Mesenchymal stem cell (in vitro differentiated cells and primary cell): Measurements from ENCODE around the gene ZNF385C.
"Not testable (repeated sequence)": the region's sequence is repeated elsewhere in the genome, so short reads cannot be mapped to it uniquely, and the experiment has no call there.

Source experiments
- DNase-seq: peaks from one replicate; pipeline ENCODE4 v3.0.0-alpha.2; 2013
- H2AFZ ChIP-seq: one replicate; pipeline ENCODE4 v1.6.1; 2013; ENCODE audit warnings: low read depth, mild to moderate bottlenecking, control low read depth, inconsistent platforms, low read length, moderate library complexity
- H2AK5ac ChIP-seq: 2 replicates; pipeline ENCODE4 v1.6.1; 2013; ENCODE audit warnings: low read length, moderate library complexity, mild to moderate bottlenecking, inconsistent platforms; ENCODE audit not compliant: severe bottlenecking
- H2BK120ac ChIP-seq: one replicate; pipeline ENCODE4 v1.6.1; 2013; ENCODE audit warnings: low read depth, mild to moderate bottlenecking, inconsistent platforms, low read length, moderate library complexity
- H2BK12ac ChIP-seq, 2 experiments: one replicate each; pipeline ENCODE4 v1.6.1; 2013; ENCODE audit warnings: inconsistent platforms in 2 of 2, low read length in 2 of 2, mild to moderate bottlenecking in 2 of 2, moderate library complexity in 2 of 2, control low read depth in 1 of 2
- H2BK15ac ChIP-seq: one replicate; pipeline ENCODE4 v1.6.1; 2013; ENCODE audit warnings: mild to moderate bottlenecking, low read depth, inconsistent platforms; ENCODE audit not compliant: poor library complexity, severe bottlenecking
- H2BK5ac ChIP-seq: 2 replicates; pipeline ENCODE4 v1.6.1; 2013; ENCODE audit warnings: low read depth, mild to moderate bottlenecking, low read length, control low read depth, inconsistent platforms; ENCODE audit not compliant: poor library complexity, severe bottlenecking
- H3K14ac ChIP-seq, 2 experiments: one replicate each; pipeline ENCODE4 v1.6.1; 2013; ENCODE audit warnings: inconsistent platforms in 2 of 2, low read length in 2 of 2, control low read depth in 1 of 2, mild to moderate bottlenecking in 1 of 2, moderate library complexity in 1 of 2
- H3K18ac ChIP-seq, 2 experiments: one replicate each; pipeline ENCODE4 v1.6.1; 2013; ENCODE audit warnings: inconsistent platforms in 2 of 2, low read length in 2 of 2, control low read depth in 1 of 2, low read depth in 1 of 2, mild to moderate bottlenecking in 1 of 2
- H3K23ac ChIP-seq, 2 experiments: one replicate each; pipeline ENCODE4 v1.6.1; 2013; ENCODE audit warnings: inconsistent platforms in 2 of 2, low read length in 2 of 2, mild to moderate bottlenecking in 2 of 2, moderate library complexity in 2 of 2, control low read depth in 1 of 2
- H3K27ac ChIP-seq: 2 replicates; pipeline ENCODE4 v1.5.1; 2013; ENCODE audit warnings: mild to moderate bottlenecking, moderate library complexity, low read length, control low read depth, inconsistent platforms; ENCODE audit not compliant: poor library complexity, severe bottlenecking
- H3K27me3 ChIP-seq, 2 experiments: 2 replicates each; pipeline versions ENCODE4 v1.6.1 to v1.7.0; 2013; ENCODE audit warnings: low read length in 2 of 2, mild to moderate bottlenecking in 2 of 2, moderate library complexity in 2 of 2, control low read depth in 1 of 2, inconsistent platforms in 1 of 2; ENCODE audit not compliant: control insufficient read depth in 1 of 2, insufficient read depth in 1 of 2
- H3K36me3 ChIP-seq, 2 experiments: 2 replicates each; pipeline versions ENCODE4 v1.6.1 to v1.7.0; 2013; ENCODE audit warnings: low read length in 2 of 2, control low read depth in 1 of 2, inconsistent platforms in 1 of 2, low read depth in 1 of 2, mild to moderate bottlenecking in 1 of 2; ENCODE audit not compliant: insufficient read depth in 2 of 2, control insufficient read depth in 1 of 2
- H3K4ac ChIP-seq, 2 experiments: one replicate each; pipeline ENCODE4 v1.6.1; 2013; ENCODE audit warnings: inconsistent platforms in 2 of 2, low read length in 2 of 2, mild to moderate bottlenecking in 2 of 2, moderate library complexity in 2 of 2, control low read depth in 1 of 2, low read depth in 1 of 2
- H3K4me1 ChIP-seq: 2 replicates; pipeline ENCODE4 v1.6.1; 2013; ENCODE audit warnings: low read depth, low read length, control low read depth; ENCODE audit not compliant: control insufficient read depth, insufficient read depth
- H3K4me2 ChIP-seq: 2 replicates; pipeline ENCODE4 v1.6.1; 2013; ENCODE audit warnings: low read length, mild to moderate bottlenecking, inconsistent platforms; ENCODE audit not compliant: poor library complexity, severe bottlenecking
- H3K4me3 ChIP-seq, 2 experiments: 2 replicates each; pipeline versions ENCODE4 v1.5.1 to v1.7.0; 2013; ENCODE audit warnings: low read length in 2 of 2, mild to moderate bottlenecking in 2 of 2, control low read depth in 1 of 2, low read depth in 1 of 2; ENCODE audit not compliant: insufficient read depth in 1 of 2
- H3K79me1 ChIP-seq: replicated peaks from 2 replicates; pipeline ENCODE4 v1.6.1; 2013; ENCODE audit warnings: mild to moderate bottlenecking, control low read depth, low read length, inconsistent platforms; ENCODE audit not compliant: poor library complexity, severe bottlenecking
- H3K9ac ChIP-seq: 2 replicates; pipeline ENCODE4 v1.7.0; 2013; ENCODE audit warnings: mild to moderate bottlenecking, low read length, moderate library complexity
- H3K9me3 ChIP-seq: 2 replicates; pipeline ENCODE4 v1.7.0; 2013; ENCODE audit warnings: mild to moderate bottlenecking, low read length; ENCODE audit not compliant: control insufficient read depth
- H4K8ac ChIP-seq: one replicate; pipeline ENCODE4 v1.6.1; 2013; ENCODE audit warnings: inconsistent platforms, mild to moderate bottlenecking, low read length, moderate library complexity
- H4K91ac ChIP-seq: one replicate; pipeline ENCODE4 v1.6.1; 2013; ENCODE audit warnings: mild to moderate bottlenecking, low read length, inconsistent platforms
- WGBS: methylation state at CpG from one replicate; pipeline ENCODE4 v1.1.7; 2013; ENCODE audit warnings: mixed read lengths; 5-methylcytosine and 5-hydroxymethylcytosine counted together

ZNF385C gene

DNA sequence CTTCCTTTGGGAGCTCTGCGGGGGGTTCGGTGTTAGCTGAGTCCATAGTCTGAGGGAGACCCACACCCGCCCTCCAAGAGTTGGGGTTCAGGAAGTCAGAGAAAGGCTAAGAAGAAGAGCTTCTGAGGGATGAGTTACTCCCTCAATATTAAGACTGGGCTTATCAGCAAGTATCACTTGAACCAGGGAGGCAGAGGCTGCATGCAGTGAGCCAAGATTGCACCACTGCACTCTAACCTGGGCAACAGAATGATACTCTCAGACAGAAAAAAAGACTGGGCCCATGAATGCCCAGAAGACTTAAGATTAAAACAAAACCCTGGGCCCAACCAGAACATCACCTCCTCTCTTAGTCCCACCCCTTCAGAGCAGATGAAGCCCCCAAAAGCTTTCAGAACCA lies 72.3 kb downstream of the ZNF385C start:
- H4K8ac ChIP-seq: no peak overlapping the region
- WGBS: 96% methylated on average over 3 of the region's 3 CpGs

DNA sequence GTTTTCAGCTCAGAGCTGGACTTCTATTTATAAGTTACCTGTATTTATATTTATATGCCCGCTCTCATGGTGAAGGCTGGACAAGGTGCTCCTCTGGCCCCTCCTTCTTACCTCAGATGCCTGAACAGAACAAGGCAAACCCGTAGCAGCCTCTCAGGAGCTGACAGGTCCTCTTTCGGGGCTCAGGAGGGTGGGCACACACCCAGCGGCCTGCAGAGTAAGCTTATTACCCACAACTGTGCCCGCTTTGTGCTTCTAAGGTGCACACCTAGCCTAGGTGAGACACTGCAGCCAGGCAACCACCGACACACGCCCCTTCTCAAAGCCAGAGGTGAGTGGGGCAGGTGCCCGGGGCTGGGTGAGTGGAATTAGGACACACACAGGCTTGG lies 73.1 kb downstream of the ZNF385C start:
- no peak overlapping the region for H3K23ac ChIP-seq
- H3K9ac ChIP-seq: peak overlapping the region; percentile 74
- H4K8ac ChIP-seq: peak overlapping the region; percentile 76
- 76% methylated on average over 8 of the region's 8 CpGs for WGBS
- H2BK15ac ChIP-seq: no peak overlapping the region
- H3K18ac ChIP-seq: peak overlapping the region; percentile 23 to 41
- H3K4me2 ChIP-seq: peak overlapping the region; percentile 4
- peak overlapping the region; percentile 70 for H4K91ac ChIP-seq
- peaks cover 8 to 9% of the 10 kb centered on the region in 2 experiments for H3K27me3 ChIP-seq
- no peak overlapping the region for H2BK5ac ChIP-seq
- DNase-seq: no peak
- H2BK120ac ChIP-seq: no peak overlapping the region
- peaks cover 25% of the 10 kb centered on the region for H3K4me1 ChIP-seq
- H3K36me3 ChIP-seq: peaks cover 27 to 29% of the 10 kb centered on the region in 2 experiments
- H3K9me3 ChIP-seq: no peaks in the 10 kb centered on the region
- peak overlapping the region in 1 of 2 experiments; percentile 27 for H3K14ac ChIP-seq
- H2AFZ ChIP-seq: no peak overlapping the region
- H3K4ac ChIP-seq: peak overlapping the region in 1 of 2 experiments; percentile 67
- H2BK12ac ChIP-seq: peak overlapping the region in 1 of 2 experiments; percentile 51
- peak overlapping the region in 1 of 2 experiments; percentile 12 for H3K4me3 ChIP-seq
- H3K27ac ChIP-seq: peak overlapping the region; percentile 70
- H2AK5ac ChIP-seq: peak overlapping the region; percentile 8
- H3K79me1 ChIP-seq: peaks cover 12% of the 10 kb centered on the region

More for the DNA sequence above, 72.3 kb downstream of the ZNF385C start:
- Histone ChIP-seq H3K27ac (peak overlapping the region; percentile 6), H3K14ac (no peak overlapping the region), H2BK15ac (no peak overlapping the region), H3K4me1 (peaks cover 23% of the 10 kb centered on the region), H3K4me3 (no peak overlapping the region), H3K18ac (peak overlapping the region; percentile 25 to 32), H3K27me3 (peaks cover 9 to 15% of the 10 kb centered on the region in 2 experiments), H4K91ac (no peak overlapping the region), H2BK5ac (no peak overlapping the region), H3K79me1 (peaks cover 11% of the 10 kb centered on the region), H3K9me3 (no peaks in the 10 kb centered on the region), H2AFZ (no peak overlapping the region), H3K23ac (no peak overlapping the region), H3K9ac (peak overlapping the region; percentile 74), H2BK12ac (no peak overlapping the region), H3K4ac (no peak overlapping the region), H3K4me2 (no peak overlapping the region), H3K36me3 (peaks cover 27 to 29% of the 10 kb centered on the region in 2 experiments), H2AK5ac (no peak overlapping the region), H2BK120ac (no peak overlapping the region)
- no peak for DNase-seq

DNA sequence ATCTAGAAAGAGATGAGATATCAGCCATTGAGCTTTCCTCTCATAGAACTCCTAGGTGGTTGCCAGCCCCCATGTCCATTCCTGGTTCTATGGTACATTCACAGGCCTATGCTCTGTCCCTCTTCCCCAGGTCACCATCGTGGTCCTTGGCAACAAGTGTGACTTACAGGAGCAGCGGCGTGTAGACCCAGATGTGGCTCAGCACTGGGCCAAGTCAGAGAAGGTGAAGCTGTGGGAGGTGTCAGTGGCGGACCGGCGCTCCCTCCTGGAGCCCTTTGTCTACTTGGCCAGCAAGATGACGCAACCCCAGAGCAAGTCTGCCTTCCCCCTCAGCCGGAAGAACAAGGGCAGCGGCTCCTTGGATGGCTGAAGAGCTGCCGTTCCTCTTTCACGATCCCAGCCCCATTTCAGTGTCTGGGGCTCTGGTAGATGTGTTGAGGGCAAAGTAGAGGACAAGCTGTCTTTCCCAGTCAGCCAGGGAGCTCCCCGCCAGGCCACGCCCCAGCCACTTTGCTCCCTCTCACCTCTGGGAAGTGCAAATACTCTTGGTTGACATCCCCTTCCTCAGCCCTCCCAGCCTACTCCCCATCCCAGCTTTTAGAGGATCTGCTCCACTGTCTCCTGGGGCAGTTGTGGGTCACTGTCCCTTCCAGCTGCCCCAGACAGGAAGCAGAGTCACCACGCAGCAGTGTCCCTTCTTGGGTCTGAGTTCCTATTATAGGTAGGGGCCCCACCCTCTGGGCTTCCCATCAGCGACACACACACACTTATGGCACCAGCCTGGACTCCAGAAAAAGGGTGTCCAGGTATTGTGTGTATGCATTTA lies 74.5 kb downstream of the ZNF385C start:
- Histone ChIP-seq H4K8ac (peak overlapping the region; percentile 43), H2BK15ac (peak overlapping the region; percentile 21), H2AK5ac (peak overlapping the region; percentile 36), H3K4me3 (no peak overlapping the region), H3K27me3 (peaks cover 5 to 8% of the 10 kb centered on the region in 2 experiments), H3K36me3 (peaks cover 27 to 29% of the 10 kb centered on the region in 2 experiments), H3K4ac (no peak overlapping the region), H3K18ac (peak overlapping the region in 1 of 2 experiments; percentile 1), H3K9ac (peak overlapping the region; percentile 45), H3K4me1 (peaks cover 25% of the 10 kb centered on the region), H3K9me3 (no peaks in the 10 kb centered on the region), H3K23ac (no peak overlapping the region), H3K27ac (peak overlapping the region; percentile 58), H2BK5ac (no peak overlapping the region), H4K91ac (peak overlapping the region; percentile 70), H3K4me2 (no peak overlapping the region), H3K14ac (no peak overlapping the region), H2BK12ac (peak overlapping the region; percentile 9 to 37), H2AFZ (no peak overlapping the region), H2BK120ac (no peak overlapping the region), H3K79me1 (peaks cover 12% of the 10 kb centered on the region)
- 92% methylated on average over 15 of the region's 15 CpGs for WGBS
- DNase-seq: no peak

DNA sequence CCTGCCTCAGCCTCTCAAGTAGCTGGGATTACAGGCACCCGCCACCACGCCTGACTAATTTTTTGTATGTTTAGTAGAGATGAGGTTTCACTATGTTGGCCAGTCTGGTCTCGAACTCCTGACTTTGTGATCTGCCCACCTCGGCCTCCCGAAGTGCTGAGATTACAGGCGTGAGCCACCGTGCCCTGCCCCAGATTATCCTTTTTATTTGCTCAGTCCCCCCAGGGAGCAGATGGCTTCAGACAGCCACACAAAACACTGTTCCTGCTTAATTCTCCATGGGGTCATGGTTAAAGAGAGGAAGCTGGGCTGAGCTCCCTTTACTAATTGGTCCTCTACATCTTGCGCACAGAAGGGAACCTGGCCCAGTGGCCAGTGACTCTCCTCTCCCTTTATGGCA lies 77.4 kb downstream of the ZNF385C start:
- 76% methylated on average over 8 of the region's 8 CpGs for WGBS
- not testable (repeated sequence) for H3K18ac ChIP-seq

More for the DNA sequence above, 77.4 kb downstream of the ZNF385C start:
- peak overlapping the region in 1 of 2 experiments; percentile 96 for H3K4me3 ChIP-seq
- not testable (repeated sequence) for H3K4ac ChIP-seq, H3K23ac ChIP-seq, H3K9me3 ChIP-seq, H3K27ac ChIP-seq, DNase-seq, H3K14ac ChIP-seq, H4K8ac ChIP-seq, H2BK120ac ChIP-seq, H2BK5ac ChIP-seq, H2AFZ ChIP-seq, H4K91ac ChIP-seq, H2BK15ac ChIP-seq, H2BK12ac ChIP-seq, H3K27me3 ChIP-seq
- peak overlapping the region; percentile 77 for H3K4me2 ChIP-seq
- peak overlapping the region; percentile 98 for H3K9ac ChIP-seq
- peaks cover 22% of the 10 kb centered on the region for H3K4me1 ChIP-seq
- peaks cover 27 to 29% of the 10 kb centered on the region in 2 experiments for H3K36me3 ChIP-seq
- H2AK5ac ChIP-seq: peak overlapping the region; percentile 61
- peaks cover 14% of the 10 kb centered on the region for H3K79me1 ChIP-seq
